A673 (cell line): ENCODE data around the gene NLRP3.

Experiments used
- CTCF ChIP-seq: fragments of 300-800, 200-600 bp; sonication (generic); conservative IDR thresholded peaks from 2 replicates; pipeline ENCODE4 v1.5.1; 2017; ENCODE audit warnings: low read depth, mild to moderate bottlenecking, antibody characterized with exemption, low read length, moderate library complexity, mixed read lengths
- EZH2 ChIP-seq: fragments of 200-600 bp; sonication (generic); IDR thresholded peaks from 2 replicates; pipeline ENCODE4 v1.6.1; 2017; ENCODE audit warnings: borderline replicate concordance, low read depth, mild to moderate bottlenecking, mixed read lengths, antibody characterized with exemption, low read length; ENCODE audit not compliant: poor library complexity, severe bottlenecking

DNA sequence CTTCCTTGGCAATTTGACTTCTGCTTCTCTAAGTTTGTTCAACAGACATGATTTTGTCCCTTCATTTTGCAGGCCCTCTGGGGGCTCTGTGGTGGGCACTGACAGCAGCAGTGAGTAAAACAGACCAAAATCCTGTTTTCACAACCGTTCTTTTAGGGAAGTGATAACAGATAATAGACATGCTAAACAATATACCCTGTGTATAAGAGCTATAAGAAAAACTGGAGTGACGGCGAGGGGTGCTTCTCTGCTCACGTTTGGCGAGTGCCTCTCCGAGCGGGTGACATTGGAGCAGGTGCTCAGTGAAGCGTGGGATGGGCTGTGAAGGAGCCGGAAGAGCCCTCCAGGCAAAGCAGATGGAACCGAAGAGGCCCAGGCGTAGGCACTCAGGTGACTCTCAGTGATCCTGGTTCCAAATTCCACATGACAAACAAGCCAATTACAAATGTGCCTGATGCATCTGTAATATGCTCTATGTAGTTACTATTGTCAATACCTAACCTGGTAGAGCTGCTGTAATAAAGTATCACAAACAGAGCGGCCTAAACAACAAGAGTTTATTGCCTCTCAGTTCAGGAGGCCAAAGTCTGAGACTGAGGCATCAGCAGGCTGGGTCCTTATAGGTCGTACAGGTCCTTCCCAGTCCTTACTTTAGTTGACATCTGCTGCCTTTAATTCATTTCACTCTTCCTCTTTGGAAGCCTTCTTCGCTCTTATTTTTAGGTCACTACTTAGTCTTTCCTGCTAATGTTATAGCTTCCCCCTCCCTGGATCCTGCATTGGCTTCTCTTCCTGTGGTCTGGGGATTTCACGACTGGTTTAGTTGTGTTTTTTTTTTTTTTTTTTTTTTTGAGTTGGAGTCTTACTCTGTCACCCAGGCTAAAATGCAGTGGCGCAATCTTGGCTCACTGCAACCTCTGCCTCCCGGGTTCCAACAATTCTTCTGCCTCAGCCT is 21.9 kb downstream of the NLRP3 start:
- no peak for TF ChIP-seq CTCF
- no peak for TF ChIP-seq EZH2
